Suprapubic skin (tissue), 4 donors: Measurements from ENCODE around the gene BLCAP. TPM values are rescaled to one million over a fixed set of nuclear protein-coding genes. Genes with fewer than 3 reads are reported as not detected.
A peak's percentile ranks its signal among the peaks of the same experiment; 100 is the strongest.

ENCODE experiments used
- DNase-seq, 2 donors: peaks; one replicate each; pipeline ENCODE4 v3.0.0-alpha.2; 2019; ENCODE audit warnings: low spot score in 2 of 2
- H3K27ac ChIP-seq: fragments of 200-600 bp; sonication (generic); one replicate; pipeline ENCODE4 v1.5.1; 2019
- H3K27me3 ChIP-seq: fragments of 200-600 bp; sonication (generic); one replicate; pipeline ENCODE4 v1.5.1; 2019
- H3K36me3 ChIP-seq: fragments of 200-600 bp; sonication (generic); one replicate; pipeline ENCODE4 v1.5.1; 2019
- H3K4me1 ChIP-seq: fragments of 200-600 bp; sonication (generic); one replicate; pipeline ENCODE4 v1.5.1; 2019
- H3K4me3 ChIP-seq: fragments of 200-600 bp; sonication (generic); one replicate; pipeline ENCODE4 v1.5.1; 2019; ENCODE audit warnings: mild to moderate bottlenecking
- H3K9me3 ChIP-seq: fragments of 200-600 bp; sonication (generic); one replicate; pipeline ENCODE4 v1.5.1; 2019
- EP300 ChIP-seq: sonication (generic); formaldehyde crosslinking; IDR thresholded peaks from one replicate; pipeline ENCODE4 v1.6.1; 2017; ENCODE audit warnings: antibody characterized with exemption
- POLR2A ChIP-seq, 2 donors: fragments of 450-650 bp; IDR thresholded peaks; one replicate each; pipeline ENCODE4 v1.6.1; 2017; ENCODE audit warnings: antibody characterized with exemption in 2 of 2, mild to moderate bottlenecking in 2 of 2, moderate library complexity in 2 of 2
- POLR2AphosphoS5 ChIP-seq, 3 donors: sonication (generic); formaldehyde crosslinking; IDR thresholded peaks; one replicate each; pipeline ENCODE4 v1.6.1; 2017; ENCODE audit warnings: antibody characterized with exemption in 3 of 3
- WGBS: methylation state at CpG from one replicate; pipeline ENCODE4 v1.1.5; 2018; 5-methylcytosine and 5-hydroxymethylcytosine counted together
- total RNA-seq, 4 donors: library from RNA; depleted of rRNA; stranded (reverse); fragments of >200 nt; gene quantifications; one replicate each; pipeline ENCODE4 v1.1.0, GENCODE V29; 2016
- TF ChIP-seq, protein P1 (sequence below), 2 donors: fragments of 200-600 bp in 1 of 2; fragments of 450-650 bp in 1 of 2; sonication (generic) in 1 of 2; IDR thresholded peaks; one replicate each; pipeline ENCODE4 v1.5.1; 2016 to 2019; ENCODE audit warnings: antibody characterized with exemption in 2 of 2, mild to moderate bottlenecking in 1 of 2, moderate library complexity in 1 of 2

BLCAP gene
- total RNA-seq, 4 donors from 2014 or later = 126 to 198 (median 136) TPM

DNA sequence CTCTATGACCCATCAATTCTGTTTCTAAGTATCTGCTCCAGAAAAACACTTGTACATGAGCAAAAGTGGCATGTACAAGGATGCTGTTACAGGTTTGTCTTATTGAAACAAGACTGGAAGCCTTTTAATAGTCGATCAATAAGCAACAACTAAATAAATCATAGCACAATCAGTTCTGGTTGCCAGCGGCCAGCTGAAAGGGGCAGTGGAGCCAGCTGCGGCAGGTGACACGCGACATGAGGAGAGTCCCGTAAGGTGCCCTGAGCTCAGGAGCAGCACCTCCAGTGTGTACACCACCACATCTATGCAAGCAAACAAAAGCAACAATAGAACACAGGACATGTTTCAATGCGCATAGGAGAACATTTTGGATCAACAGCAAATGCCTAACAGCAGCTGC, 27.4 kb downstream of the BLCAP start:
- H3K9me3 ChIP-seq = no peaks in the 10 kb centered on the region
- H3K4me1 ChIP-seq = no peaks in the 10 kb centered on the region
- TF ChIP-seq POLR2AphosphoS5 (IDR thresholded peaks at IDR 0.05) = no peak
- TF ChIP-seq EP300 = no peak
- no peak for TF ChIP-seq POLR2A (IDR thresholded peaks at IDR 0.05)
- TF ChIP-seq, protein P1, sequence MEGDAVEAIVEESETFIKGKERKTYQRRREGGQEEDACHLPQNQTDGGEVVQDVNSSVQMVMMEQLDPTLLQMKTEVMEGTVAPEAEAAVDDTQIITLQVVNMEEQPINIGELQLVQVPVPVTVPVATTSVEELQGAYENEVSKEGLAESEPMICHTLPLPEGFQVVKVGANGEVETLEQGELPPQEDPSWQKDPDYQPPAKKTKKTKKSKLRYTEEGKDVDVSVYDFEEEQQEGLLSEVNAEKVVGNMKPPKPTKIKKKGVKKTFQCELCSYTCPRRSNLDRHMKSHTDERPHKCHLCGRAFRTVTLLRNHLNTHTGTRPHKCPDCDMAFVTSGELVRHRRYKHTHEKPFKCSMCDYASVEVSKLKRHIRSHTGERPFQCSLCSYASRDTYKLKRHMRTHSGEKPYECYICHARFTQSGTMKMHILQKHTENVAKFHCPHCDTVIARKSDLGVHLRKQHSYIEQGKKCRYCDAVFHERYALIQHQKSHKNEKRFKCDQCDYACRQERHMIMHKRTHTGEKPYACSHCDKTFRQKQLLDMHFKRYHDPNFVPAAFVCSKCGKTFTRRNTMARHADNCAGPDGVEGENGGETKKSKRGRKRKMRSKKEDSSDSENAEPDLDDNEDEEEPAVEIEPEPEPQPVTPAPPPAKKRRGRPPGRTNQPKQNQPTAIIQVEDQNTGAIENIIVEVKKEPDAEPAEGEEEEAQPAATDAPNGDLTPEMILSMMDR (IDR thresholded peaks at IDR 0.05) = no peak
- H3K4me3 ChIP-seq = no peak overlapping the region
- peak in 1 of 2 donors; percentile 75 for DNase-seq
- 96% methylated on average over 7 of the region's 7 CpGs for WGBS
- no peaks in the 10 kb centered on the region for H3K36me3 ChIP-seq
- no peaks in the 10 kb centered on the region for H3K27me3 ChIP-seq
- no peak overlapping the region for H3K27ac ChIP-seq

DNA sequence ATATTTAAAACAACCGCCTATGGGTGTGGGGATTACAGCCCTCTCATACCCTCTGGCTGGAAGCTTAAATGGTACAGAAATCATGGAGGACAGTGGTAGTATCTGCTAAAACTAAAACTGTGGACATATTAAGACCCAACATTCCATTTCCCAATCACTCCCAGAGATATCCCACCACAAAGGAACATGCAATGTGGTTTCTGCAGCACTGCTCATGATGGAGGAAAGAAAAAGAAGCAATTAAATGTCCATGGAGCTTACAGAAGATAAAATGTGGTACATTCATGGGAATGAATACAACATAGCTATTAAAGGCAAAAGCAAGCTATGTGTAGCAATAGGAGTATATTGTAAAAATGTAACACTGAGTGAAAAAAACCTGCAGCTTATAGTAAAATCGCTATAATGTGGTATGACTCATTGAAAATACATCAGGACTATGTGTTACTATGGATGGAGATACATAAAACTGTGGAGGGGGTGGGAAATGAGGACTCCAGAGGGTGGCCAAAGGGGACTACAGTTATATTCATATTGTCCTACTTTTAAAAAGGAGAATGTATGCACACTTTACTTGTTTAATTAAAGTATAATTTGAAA, 29.5 kb downstream of the BLCAP start:
- 78% methylated on average over 2 of the region's 2 CpGs for WGBS
- H3K4me1 ChIP-seq = no peaks in the 10 kb centered on the region
- TF ChIP-seq, protein P1 (IDR thresholded peaks at IDR 0.05) = no peak
- TF ChIP-seq POLR2AphosphoS5 (IDR thresholded peaks at IDR 0.05) = no peak
- no peak for TF ChIP-seq POLR2A (IDR thresholded peaks at IDR 0.05)
- no peak for TF ChIP-seq EP300
- no peak overlapping the region for H3K27ac ChIP-seq
- H3K36me3 ChIP-seq = no peaks in the 10 kb centered on the region
- DNase-seq = no peak
- no peaks in the 10 kb centered on the region for H3K27me3 ChIP-seq
- no peak overlapping the region for H3K4me3 ChIP-seq
- H3K9me3 ChIP-seq = no peaks in the 10 kb centered on the region

DNA sequence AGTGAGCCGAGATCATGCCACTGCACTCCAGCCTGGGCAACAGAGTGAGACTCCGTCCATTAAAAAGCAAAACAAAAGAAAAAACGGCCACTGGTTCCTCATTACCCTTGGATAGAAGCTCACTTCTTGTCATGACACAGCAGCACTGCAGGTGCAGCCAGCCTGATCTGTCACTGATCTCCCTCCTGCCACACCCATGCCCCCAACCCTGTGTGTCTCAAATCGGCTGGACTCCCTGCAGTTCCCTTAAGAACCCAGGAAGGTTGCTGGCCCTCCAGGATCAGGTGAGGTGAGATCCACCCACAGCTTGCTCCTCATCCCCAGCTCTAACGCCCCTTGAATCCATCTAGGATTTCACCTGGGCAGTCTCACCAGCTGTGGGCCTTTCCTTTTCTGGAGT, 32.9 kb downstream of the BLCAP start:
- no peak overlapping the region for H3K4me3 ChIP-seq
- H3K4me1 ChIP-seq = no peaks in the 10 kb centered on the region
- TF ChIP-seq, protein P1 (IDR thresholded peaks at IDR 0.05) = no peak
- TF ChIP-seq EP300 = no peak
- H3K9me3 ChIP-seq = no peaks in the 10 kb centered on the region
- 74% methylated on average over 5 of the region's 5 CpGs for WGBS
- no peaks in the 10 kb centered on the region for H3K36me3 ChIP-seq
- no peak for DNase-seq
- no peak overlapping the region for H3K27ac ChIP-seq
- H3K27me3 ChIP-seq = no peaks in the 10 kb centered on the region

DNA sequence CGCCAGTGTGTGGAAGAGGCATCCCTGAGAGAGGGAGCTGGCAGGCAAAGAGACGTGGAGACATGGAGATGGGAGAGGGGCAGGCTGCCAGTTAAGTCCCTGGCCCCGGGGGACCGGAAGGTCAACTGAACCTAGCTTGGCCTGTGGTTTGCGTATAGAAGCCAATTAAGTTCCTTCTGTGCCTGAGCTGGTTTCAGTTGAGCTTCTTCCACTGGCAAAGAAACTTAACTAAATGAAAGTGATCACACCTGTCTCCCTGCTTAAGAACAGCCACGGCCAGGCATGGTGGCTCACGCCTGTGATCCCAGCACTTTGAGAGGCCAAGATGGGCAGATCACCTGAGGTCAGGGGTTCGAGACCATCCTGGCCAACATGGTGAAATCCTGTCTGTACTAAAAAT, 33.4 kb downstream of the BLCAP start:
- no peak overlapping the region for H3K27ac ChIP-seq
- H3K9me3 ChIP-seq = no peaks in the 10 kb centered on the region
- no peak overlapping the region for H3K4me3 ChIP-seq
- 66% methylated on average over 8 of the region's 8 CpGs for WGBS
- H3K27me3 ChIP-seq = no peaks in the 10 kb centered on the region
- H3K36me3 ChIP-seq = no peaks in the 10 kb centered on the region
- no peak for TF ChIP-seq EP300
- TF ChIP-seq, protein P1 (IDR thresholded peaks at IDR 0.05) = no peak
- no peak for TF ChIP-seq POLR2AphosphoS5 (IDR thresholded peaks at IDR 0.05)
- no peak for TF ChIP-seq POLR2A (IDR thresholded peaks at IDR 0.05)
- H3K4me1 ChIP-seq = no peaks in the 10 kb centered on the region
- no peak for DNase-seq

DNA sequence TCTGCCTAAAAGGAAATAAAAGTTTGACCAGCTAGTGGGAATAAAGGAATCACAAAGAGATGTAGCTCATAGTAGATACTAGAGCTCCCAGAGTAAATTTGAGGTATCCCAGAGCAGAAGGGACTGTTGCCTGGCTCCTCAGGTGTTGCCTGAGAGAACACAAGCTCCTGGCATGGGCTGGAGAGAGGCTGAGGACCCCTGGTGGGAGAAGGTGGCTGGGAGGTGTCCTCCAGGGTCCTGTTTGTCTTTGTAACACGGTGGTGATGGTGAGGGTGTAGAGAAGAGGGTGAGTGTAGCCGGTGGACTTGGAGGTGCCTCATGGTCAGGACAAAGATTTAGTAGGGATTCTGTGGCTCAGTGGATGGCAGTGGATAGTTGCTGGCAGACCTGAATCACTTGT, 34.7 kb downstream of the BLCAP start:
- no peak overlapping the region for H3K27ac ChIP-seq
- no peaks in the 10 kb centered on the region for H3K27me3 ChIP-seq
- no peaks in the 10 kb centered on the region for H3K4me1 ChIP-seq
- no peaks in the 10 kb centered on the region for H3K9me3 ChIP-seq
- no peak for TF ChIP-seq POLR2AphosphoS5 (IDR thresholded peaks at IDR 0.05)
- TF ChIP-seq EP300 = no peak
- TF ChIP-seq, protein P1 (IDR thresholded peaks at IDR 0.05) = no peak
- no peak for TF ChIP-seq POLR2A (IDR thresholded peaks at IDR 0.05)
- no peak overlapping the region for H3K4me3 ChIP-seq
- no peaks in the 10 kb centered on the region for H3K36me3 ChIP-seq
- DNase-seq = peak in 1 of 2 donors; percentile 31
- WGBS = 83% methylated on average over 2 of the region's 2 CpGs
